HEK293T (cell line): ENCODE data around the gene ZNF71.

ENCODE experiments used
- CTCF ChIA-PET: fragments of 350-600 bp; formaldehyde crosslinking; extraction: SDS; loops from one replicate; lab custom pipeline; 2021; ENCODE audit warnings: antibody characterized with exemption, inconsistent platforms; lab: Yijun Ruan, JAX
- POLR2A ChIA-PET: fragments of 350-600 bp; formaldehyde crosslinking; extraction: SDS; loops from one replicate; lab custom pipeline; 2020; ENCODE audit warnings: antibody characterized with exemption, inconsistent platforms; lab: Yijun Ruan, JAX
- DNase-seq: peaks from one replicate; pipeline ENCODE4 v3.0.0; 2012; ENCODE audit warnings: mixed read lengths; ENCODE audit errors: extremely low spot score
- ARNT ChIP-seq: fragments of 450-650 bp; IDR thresholded peaks from 2 replicates; pipeline ENCODE4 v1.6.1; 2017; ENCODE audit warnings: mild to moderate bottlenecking
- BHLHE40 ChIP-seq: fragments of 450-650 bp; IDR thresholded peaks from 2 replicates; pipeline ENCODE4 v1.6.1; 2016; ENCODE audit warnings: mild to moderate bottlenecking, moderate library complexity, borderline replicate concordance
- CTBP1 ChIP-seq: fragments of 450-650 bp; IDR thresholded peaks from 2 replicates; pipeline ENCODE4 v1.6.1; 2016; ENCODE audit warnings: borderline replicate concordance
- ELF4 ChIP-seq: fragments of 450-650 bp; IDR thresholded peaks from 2 replicates; pipeline ENCODE4 v1.6.1; 2017; ENCODE audit warnings: antibody characterized with exemption
- FOXA1 ChIP-seq: fragments of 450-650 bp; IDR thresholded peaks from 2 replicates; pipeline ENCODE4 v1.6.1; 2016; ENCODE audit warnings: mild to moderate bottlenecking
- FOXK2 ChIP-seq: fragments of 450-650 bp; IDR thresholded peaks from 2 replicates; pipeline ENCODE4 v1.6.1; 2016; ENCODE audit warnings: mild to moderate bottlenecking
- FOXM1 ChIP-seq: fragments of 450-650 bp; IDR thresholded peaks from 2 replicates; pipeline ENCODE4 v1.6.1; 2017; ENCODE audit warnings: mild to moderate bottlenecking, borderline replicate concordance
- HDGF ChIP-seq: fragments of 450-650 bp; IDR thresholded peaks from 2 replicates; pipeline ENCODE4 v1.6.1; 2017; ENCODE audit warnings: antibody characterized with exemption, borderline replicate concordance
- L3MBTL2 ChIP-seq: fragments of 450-650 bp; conservative IDR thresholded peaks from 2 replicates; pipeline ENCODE4 v1.6.1; 2016; ENCODE audit warnings: mild to moderate bottlenecking
- LEF1 ChIP-seq: fragments of 450-650 bp; IDR thresholded peaks from 2 replicates; pipeline ENCODE4 v1.6.1; 2017; ENCODE audit warnings: mild to moderate bottlenecking, borderline replicate concordance
- NFRKB ChIP-seq: fragments of 450-650 bp; IDR thresholded peaks from 2 replicates; pipeline ENCODE4 v1.6.1; 2016; ENCODE audit warnings: mild to moderate bottlenecking, moderate library complexity
- SP1 ChIP-seq: fragments of 450-650 bp; IDR thresholded peaks from 2 replicates; pipeline ENCODE4 v1.6.1; 2017
- SUZ12 ChIP-seq: fragments of 450-650 bp; IDR thresholded peaks from 2 replicates; pipeline ENCODE4 v1.6.1; 2016; ENCODE audit warnings: mild to moderate bottlenecking
- TARDBP ChIP-seq: fragments of 450-650 bp; IDR thresholded peaks from 2 replicates; pipeline ENCODE4 v1.6.1; 2016
- ZNF384 ChIP-seq: fragments of 450-650 bp; IDR thresholded peaks from 2 replicates; pipeline ENCODE4 v1.6.1; 2016
- TF ChIP-seq, protein P1 (sequence below): fragments of 450-650 bp; IDR thresholded peaks from 2 replicates; pipeline ENCODE4 v1.6.1; 2016

The ZNF71 gene

DNA sequence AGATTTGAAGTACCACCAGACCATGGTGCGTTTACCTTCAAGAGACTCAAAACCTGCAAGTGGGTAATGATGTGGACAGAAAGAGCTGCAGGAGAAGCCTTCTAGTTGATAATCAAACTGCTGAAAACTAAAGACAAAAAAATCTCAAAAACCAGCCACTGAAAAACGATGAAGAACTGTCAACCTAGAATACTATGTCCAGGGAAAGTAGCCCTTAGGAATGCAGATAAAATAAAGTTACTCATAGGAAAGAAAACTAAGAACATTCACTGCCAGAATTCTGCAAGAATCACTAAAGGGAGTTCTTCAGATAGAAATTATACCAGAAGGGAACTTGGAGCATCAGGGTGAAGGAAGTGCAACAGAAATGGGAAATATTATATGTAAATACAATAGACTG is 22.5 kb upstream of the ZNF71 start:
- ChIA-PET CTCF (no interaction called here), POLR2A (no interaction called here)
- TF ChIP-seq ELF4 (no peak), FOXK2 (no peak), ARNT (no peak), NFRKB (no peak), SUZ12 (no peak), L3MBTL2 (no peak), SP1 (no peak), TARDBP (no peak), BHLHE40 (no peak), LEF1 (no peak), CTBP1 (no peak), FOXA1 (no peak)
- TF ChIP-seq, protein P1, sequence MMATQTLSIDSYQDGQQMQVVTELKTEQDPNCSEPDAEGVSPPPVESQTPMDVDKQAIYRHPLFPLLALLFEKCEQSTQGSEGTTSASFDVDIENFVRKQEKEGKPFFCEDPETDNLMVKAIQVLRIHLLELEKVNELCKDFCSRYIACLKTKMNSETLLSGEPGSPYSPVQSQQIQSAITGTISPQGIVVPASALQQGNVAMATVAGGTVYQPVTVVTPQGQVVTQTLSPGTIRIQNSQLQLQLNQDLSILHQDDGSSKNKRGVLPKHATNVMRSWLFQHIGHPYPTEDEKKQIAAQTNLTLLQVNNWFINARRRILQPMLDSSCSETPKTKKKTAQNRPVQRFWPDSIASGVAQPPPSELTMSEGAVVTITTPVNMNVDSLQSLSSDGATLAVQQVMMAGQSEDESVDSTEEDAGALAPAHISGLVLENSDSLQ = no peak
- no peak for DNase-seq

DNA sequence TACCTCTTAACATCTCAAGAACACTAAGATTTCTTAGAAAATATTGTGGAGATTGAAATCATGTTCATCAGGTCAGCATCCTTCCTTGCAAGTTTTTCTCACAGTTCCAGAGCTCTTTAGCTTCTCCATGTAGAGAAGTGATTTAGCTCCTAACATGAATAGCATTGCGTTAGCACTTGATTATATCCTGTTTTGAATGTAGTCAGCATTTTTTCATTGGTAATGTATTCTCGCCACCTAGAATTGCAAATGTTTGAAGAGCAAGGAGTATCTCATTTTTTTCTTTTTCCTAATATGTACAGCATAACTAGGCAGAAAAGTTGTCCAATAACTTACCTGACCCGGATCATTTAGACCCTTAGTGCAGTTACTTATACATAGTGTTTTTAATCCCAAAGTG is 21.2 kb upstream of the ZNF71 start:
- no peak for DNase-seq
- POLR2A ChIA-PET = no interaction called here
- TF ChIP-seq HDGF = no peak
- no peak for TF ChIP-seq SP1
- no peak for TF ChIP-seq BHLHE40
- CTCF ChIA-PET = no interaction called here

DNA sequence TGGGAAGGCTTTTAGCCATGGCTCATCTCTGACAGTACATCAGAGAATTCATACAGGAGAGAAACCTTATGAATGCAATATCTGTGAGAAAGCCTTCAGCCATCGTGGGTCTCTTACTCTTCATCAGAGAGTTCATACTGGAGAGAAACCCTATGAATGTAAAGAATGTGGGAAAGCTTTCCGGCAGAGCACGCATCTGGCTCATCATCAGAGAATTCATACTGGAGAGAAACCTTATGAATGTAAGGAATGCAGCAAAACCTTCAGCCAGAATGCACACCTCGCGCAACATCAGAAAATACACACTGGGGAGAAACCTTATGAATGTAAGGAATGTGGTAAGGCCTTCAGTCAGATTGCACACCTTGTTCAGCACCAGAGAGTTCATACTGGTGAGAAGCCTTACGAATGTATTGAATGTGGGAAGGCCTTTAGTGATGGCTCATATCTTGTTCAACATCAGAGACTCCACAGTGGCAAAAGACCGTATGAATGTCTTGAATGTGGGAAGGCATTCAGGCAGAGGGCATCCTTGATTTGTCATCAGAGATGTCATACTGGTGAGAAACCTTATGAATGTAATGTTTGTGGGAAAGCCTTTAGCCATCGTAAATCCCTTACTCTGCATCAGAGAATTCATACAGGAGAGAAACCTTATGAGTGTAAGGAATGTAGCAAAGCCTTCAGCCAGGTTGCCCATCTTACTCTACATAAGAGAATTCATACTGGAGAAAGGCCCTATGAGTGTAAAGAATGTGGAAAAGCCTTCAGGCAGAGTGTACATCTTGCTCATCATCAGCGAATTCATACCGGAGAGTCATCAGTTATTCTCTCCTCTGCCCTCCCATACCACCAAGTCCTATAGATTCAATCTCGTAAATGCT is 17.1 kb upstream of the ZNF71 start:
- CTCF ChIA-PET = no interaction called here
- TF ChIP-seq FOXM1 = no peak
- DNase-seq = no peak
- POLR2A ChIA-PET = no interaction called here

DNA sequence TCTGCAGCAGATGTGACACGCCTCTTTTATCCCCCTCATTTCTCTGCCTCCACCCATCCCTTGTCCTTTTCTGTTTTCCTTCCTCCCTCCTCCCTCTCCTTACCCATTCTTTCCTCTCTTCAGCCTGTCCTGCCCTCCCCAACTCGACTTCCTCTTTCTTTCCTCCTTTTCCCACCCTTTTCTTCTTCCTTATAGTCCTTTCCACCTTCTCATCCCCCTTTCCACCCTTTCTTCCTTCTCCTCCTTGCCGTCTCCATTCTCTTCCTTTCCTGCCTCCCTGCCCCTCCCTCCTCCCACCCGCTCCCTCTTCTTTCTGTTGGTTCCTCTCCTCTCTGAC is 688 bp upstream of the ZNF71 start:
- DNase-seq = no peak
- ChIA-PET POLR2A (interaction anchor here (1.0 kb wide), 3 partner anchors 8 to 191 kb away, joined by 3 to 4 read pairs (median 4); partner anchors contain the start of gene ZFP28), CTCF (no interaction called here)
- no peak for TF ChIP-seq CTBP1
- TF ChIP-seq LEF1 = no peak
- TF ChIP-seq ZNF384 = no peak
- TF ChIP-seq BHLHE40 = no peak
- no peak for TF ChIP-seq ARNT
- TF ChIP-seq SP1 = no peak
- no peak for TF ChIP-seq FOXM1
- no peak for TF ChIP-seq L3MBTL2
- TF ChIP-seq FOXK2 = no peak
- TF ChIP-seq TARDBP = no peak
- TF ChIP-seq ELF4 = no peak
- no peak for TF ChIP-seq NFRKB
- TF ChIP-seq SUZ12 = no peak
- TF ChIP-seq HDGF = no peak
- TF ChIP-seq FOXA1 = no peak
- TF ChIP-seq, protein P1 = no peak

- no peak for DNase-seq
- TF ChIP-seq, protein P1 = no peak
- TF ChIP-seq L3MBTL2 (0 out of 2 replicates have a peak, but pooled peaks have one; percentile 4), FOXK2 (no peak), FOXA1 (no peak), ARNT (no peak), TARDBP (no peak), BHLHE40 (no peak)
- ChIA-PET CTCF (no interaction called here), POLR2A (interaction anchor here (1.0 to 1.1 kb wide), 4 partner anchors 9 to 192 kb away, joined by 3 to 4 read pairs (median 4); partner anchors contain the start of gene ZFP28)
These were observed 422 bp downstream of the ZNF71 start for GRCh38 chr19:56595548-56595899.

DNA sequence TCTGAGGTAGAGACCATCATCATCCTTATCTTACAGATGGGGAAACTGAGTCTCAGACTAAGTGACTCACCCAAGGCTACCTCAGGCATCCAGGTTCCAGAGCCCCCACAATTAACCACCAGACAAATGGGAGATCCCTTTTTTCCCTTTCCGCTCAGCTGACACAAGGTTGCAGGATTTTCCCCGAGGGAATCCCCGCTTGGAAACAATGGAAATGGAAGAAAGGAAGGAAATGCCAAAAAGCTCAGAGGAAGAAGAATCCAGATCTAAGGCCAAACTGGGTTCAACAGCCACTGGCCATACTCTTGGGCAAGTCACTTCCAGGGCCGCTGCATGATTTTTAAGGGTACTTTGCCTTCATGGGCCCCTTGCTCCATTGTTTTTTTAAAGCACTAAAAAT is 1.6 kb downstream of the ZNF71 start:
- TF ChIP-seq SP1 (no peak), SUZ12 (no peak), L3MBTL2 (no peak), BHLHE40 (no peak), FOXM1 (no peak), FOXK2 (no peak), HDGF (no peak), ELF4 (no peak), ZNF384 (no peak), FOXA1 (no peak), LEF1 (no peak)
- TF ChIP-seq, protein P1 = no peak
- DNase-seq = no peak
- ChIA-PET CTCF (no interaction called here), POLR2A (no interaction called here)
